K562 (cell line): Measurements from ENCODE around the gene LGI4. TPM values are rescaled to one million over a fixed set of nuclear protein-coding genes. Genes with fewer than 3 reads are reported as not detected.
A peak's percentile ranks its signal among the peaks of the same experiment; 100 is the strongest.

Experiments used
- ASH1L ChIP-seq: fragments of 450-650 bp; IDR thresholded peaks from 2 replicates; pipeline ENCODE4 v1.6.1; 2018; ENCODE audit warnings: borderline replicate concordance, mild to moderate bottlenecking, low read depth; ENCODE audit not compliant: partially characterized antibody
- CBX8 ChIP-seq: fragments of 200-600 bp; sonication (generic); IDR thresholded peaks from 2 replicates; pipeline ENCODE4 v1.6.1; 2012; ENCODE audit warnings: borderline replicate concordance, mixed run types, low read depth, mild to moderate bottlenecking, moderate library complexity, mixed read lengths, low read length, control low read depth, inconsistent platforms; ENCODE audit not compliant: poor library complexity, severe bottlenecking; ENCODE audit errors: extremely low read depth
- CHD2 ChIP-seq: IDR thresholded peaks from 2 replicates; pipeline ENCODE4 v1.6.1; 2011; ENCODE audit warnings: low read depth, low read length
- ELF1 ChIP-seq: fragments of 200-800 bp; sonication (Bioruptor generic); IDR thresholded peaks from 2 replicates; pipeline ENCODE4 v1.6.1; 2016; ENCODE audit warnings: missing genetic modification characterization, missing compliant biosample characterization
- GABPB1 ChIP-seq: sonication (generic); formaldehyde crosslinking; IDR thresholded peaks from 2 replicates; pipeline ENCODE4 v1.8.0; 2022; ENCODE audit warnings: mild to moderate bottlenecking, missing genetic modification reagents
- GTF3C2 ChIP-seq: IDR thresholded peaks from 3 replicates; pipeline ENCODE4 v1.6.1; 2011; ENCODE audit warnings: borderline replicate concordance, mild to moderate bottlenecking, moderate library complexity; ENCODE audit not compliant: insufficient read length; ENCODE audit errors: extremely low read depth
- HDAC2 ChIP-seq: fragments of 450-650 bp; IDR thresholded peaks from 2 replicates; pipeline ENCODE4 v1.6.1; 2016; ENCODE audit warnings: mild to moderate bottlenecking
- JUND ChIP-seq, 2 experiments: IDR thresholded peaks; 2 replicates in 1 of 2; 3 replicates in 1 of 2; pipeline ENCODE4 v1.6.1; 2011; ENCODE audit warnings: borderline replicate concordance in 2 of 2, low read depth in 2 of 2, low read length in 2 of 2, improper control_type of control experiment in 1 of 2, missing biosample characterization in 1 of 2, missing genetic modification characterization in 1 of 2, missing genetic modification reagents in 1 of 2
- MAFK ChIP-seq: IDR thresholded peaks from 2 replicates; pipeline ENCODE4 v1.6.1; 2011; ENCODE audit warnings: low read length, improper control_type of control experiment
- PYGO2 ChIP-seq: fragments of 450-650 bp; IDR thresholded peaks from 2 replicates; pipeline ENCODE4 v1.6.1; 2016; ENCODE audit warnings: mild to moderate bottlenecking, missing genetic modification characterization, moderate library complexity, missing compliant biosample characterization
- RUNX1 ChIP-seq: sonication (generic); IDR thresholded peaks from 2 replicates; pipeline ENCODE4 v1.6.1; 2016; ENCODE audit warnings: antibody characterized with exemption, low read depth
- SMAD3 ChIP-seq: fragments of 450-650 bp; formaldehyde crosslinking; conservative IDR thresholded peaks from 2 replicates; pipeline ENCODE4 v1.4.0; 2020; ENCODE audit warnings: mild to moderate bottlenecking
- SP1 ChIP-seq: sonication (generic); formaldehyde crosslinking; IDR thresholded peaks from 2 replicates; pipeline ENCODE4 v1.8.1; 2022; ENCODE audit warnings: mild to moderate bottlenecking, missing genetic modification reagents
- SP2 ChIP-seq: IDR thresholded peaks from 2 replicates; pipeline ENCODE4 v1.6.1; 2011; ENCODE audit warnings: mild to moderate bottlenecking, low read depth, low read length, moderate library complexity; ENCODE audit not compliant: poor library complexity, severe bottlenecking; ENCODE audit errors: extremely low read depth
- ZBTB49 ChIP-seq: sonication (generic); formaldehyde crosslinking; IDR thresholded peaks from 2 replicates; pipeline ENCODE4 v1.8.0; 2022; ENCODE audit warnings: missing genetic modification reagents, mild to moderate bottlenecking, borderline replicate concordance
- ZKSCAN3 ChIP-seq: fragments of 250-450 bp; sonication (Bioruptor Pico); IDR thresholded peaks from 2 replicates; pipeline ENCODE4 v1.4.0; 2020
- ZNF444 ChIP-seq: fragments of 250-450 bp; sonication (Bioruptor Pico); IDR thresholded peaks from 2 replicates; pipeline ENCODE4 v1.4.0; 2020; ENCODE audit warnings: mild to moderate bottlenecking, moderate library complexity
- polyA plus RNA-seq, 8 experiments: library from polyadenylated mRNA; depleted of rRNA in 4 of 8; stranded (reverse) in 5 of 8; unstranded in 3 of 8; fragments of >200 nt; fragmentation: Nextera tagmentation in 2 of 8; fragmentation: Illumina TruSeq in 1 of 8; extraction: Ambion mirVana in 2 of 8; extraction: Trizol in 1 of 8; gene quantifications; 2 replicates each; pipeline versions ENCODE4 v1.2.1 to v1.2.3, GENCODE V29; 2011 to 2014; ENCODE audit warnings: inconsistent platforms in 1 of 8, missing spikeins in 1 of 8
- total RNA-seq, 7 experiments: library from RNA; depleted of rRNA in 6 of 7; stranded (reverse); fragments of >200 nt in 6 of 7; fragmentation: Illumina TruSeq in 2 of 7; extraction: Trizol in 2 of 7; gene quantifications; 2 replicates each; pipeline versions ENCODE4 v1.2.1 to v1.2.3, GENCODE V29; 2011 to 2021; ENCODE audit warnings: low replicate concordance in 1 of 7
- TF ChIP-seq, protein P1 (sequence below): fragments of 450-650 bp; IDR thresholded peaks from 2 replicates; pipeline ENCODE4 v1.6.1; 2017; ENCODE audit warnings: mild to moderate bottlenecking, moderate library complexity
- TF ChIP-seq, protein P2 (sequence below): sonication (generic); IDR thresholded peaks from 2 replicates; pipeline ENCODE4 v1.6.1; 2016

Gene LGI4
- total and polyA plus RNA-seq, 9 of the 15 experiments (the other 6 are each of a cell fraction or from before 2014, with no cell fraction given) = 0.14 to 0.30 (median 0.24) TPM; not detected in 4

DNA sequence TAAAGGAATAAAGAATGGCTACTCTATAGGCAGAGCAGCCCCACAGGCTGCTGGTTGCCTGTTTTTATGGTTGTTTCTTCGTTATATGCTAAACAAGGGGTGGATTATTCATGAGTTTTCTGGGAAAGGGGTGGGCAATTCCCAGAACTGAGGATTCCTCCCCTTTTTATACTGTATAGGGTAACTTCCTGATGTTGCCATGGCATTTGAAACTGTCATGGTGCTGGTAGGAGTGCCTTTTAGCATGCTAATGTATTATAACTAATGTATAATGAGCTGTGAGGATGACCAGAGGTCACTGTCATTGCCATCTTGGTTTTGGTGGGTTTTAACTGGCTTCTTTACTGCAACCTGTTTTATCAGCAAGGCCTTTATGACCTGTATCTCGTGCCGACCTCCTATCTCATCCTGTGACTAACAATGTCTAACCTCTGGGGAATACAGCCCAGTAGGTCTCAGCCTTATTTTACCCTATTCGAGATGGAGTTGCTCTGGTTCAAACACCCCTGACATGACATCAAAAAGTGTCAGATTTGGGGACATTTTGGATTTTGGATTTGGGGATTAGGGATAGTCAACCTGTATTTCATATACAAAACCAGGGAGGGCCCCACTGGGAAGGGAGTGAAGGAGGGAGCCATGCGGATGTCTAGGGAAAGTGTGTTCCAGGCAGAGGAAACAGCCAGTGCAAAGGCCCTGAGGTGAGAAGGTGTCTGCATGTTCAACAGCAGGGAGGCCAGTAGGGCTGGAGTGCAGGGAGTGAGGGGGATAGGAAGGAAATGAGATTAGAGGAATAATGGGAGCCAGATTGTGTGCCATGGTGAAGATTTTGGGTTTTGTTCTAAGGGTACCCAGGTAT, 30.6 kb upstream of the LGI4 start (continued):
- TF ChIP-seq GTF3C2 (no peak), ELF1 (tag) (no peak), SP1 (CRISPR knock-in tag) (no peak), CHD2 (no peak), ZKSCAN3 (CRISPR knock-in tag) (peak; percentile 44; the same call in 1 of the 2 replicates), CBX8 (no peak), PYGO2 (tag) (peak; percentile 95), SP2 (no peak), ASH1L (no peak), JUND (IDR thresholded peaks at IDR 0.05; ENCODE audit: borderline replicate concordance, low read depth, low read length) (no peak), JUND (tag; IDR thresholded peaks at IDR 0.05; ENCODE audit: borderline replicate concordance, low read depth, low read length) (peak; percentile 44; the same call in 1 of the 3 replicates), ZBTB49 (CRISPR knock-in tag) (no peak), SMAD3 (CRISPR knock-in tag) (peak; percentile 66; the same call in 1 of the 2 replicates), GABPB1 (CRISPR knock-in tag) (no peak), MAFK (no peak), RUNX1 (no peak), HDAC2 (peak; percentile 53; the same call in 1 of the 2 replicates), ZNF444 (CRISPR knock-in tag) (peak; percentile 84)
- TF ChIP-seq, protein P1, sequence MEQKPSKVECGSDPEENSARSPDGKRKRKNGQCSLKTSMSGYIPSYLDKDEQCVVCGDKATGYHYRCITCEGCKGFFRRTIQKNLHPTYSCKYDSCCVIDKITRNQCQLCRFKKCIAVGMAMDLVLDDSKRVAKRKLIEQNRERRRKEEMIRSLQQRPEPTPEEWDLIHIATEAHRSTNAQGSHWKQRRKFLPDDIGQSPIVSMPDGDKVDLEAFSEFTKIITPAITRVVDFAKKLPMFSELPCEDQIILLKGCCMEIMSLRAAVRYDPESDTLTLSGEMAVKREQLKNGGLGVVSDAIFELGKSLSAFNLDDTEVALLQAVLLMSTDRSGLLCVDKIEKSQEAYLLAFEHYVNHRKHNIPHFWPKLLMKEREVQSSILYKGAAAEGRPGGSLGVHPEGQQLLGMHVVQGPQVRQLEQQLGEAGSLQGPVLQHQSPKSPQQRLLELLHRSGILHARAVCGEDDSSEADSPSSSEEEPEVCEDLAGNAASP = no peak
- TF ChIP-seq, protein P2, sequence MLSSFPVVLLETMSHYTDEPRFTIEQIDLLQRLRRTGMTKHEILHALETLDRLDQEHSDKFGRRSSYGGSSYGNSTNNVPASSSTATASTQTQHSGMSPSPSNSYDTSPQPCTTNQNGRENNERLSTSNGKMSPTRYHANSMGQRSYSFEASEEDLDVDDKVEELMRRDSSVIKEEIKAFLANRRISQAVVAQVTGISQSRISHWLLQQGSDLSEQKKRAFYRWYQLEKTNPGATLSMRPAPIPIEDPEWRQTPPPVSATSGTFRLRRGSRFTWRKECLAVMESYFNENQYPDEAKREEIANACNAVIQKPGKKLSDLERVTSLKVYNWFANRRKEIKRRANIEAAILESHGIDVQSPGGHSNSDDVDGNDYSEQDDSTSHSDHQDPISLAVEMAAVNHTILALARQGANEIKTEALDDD = 0 out of 2 replicates have a peak, but pooled peaks have one; percentile 22
